Keratinocyte (primary cell): Measurements from ENCODE around the gene ZNF784. TPM values are rescaled to one million over a fixed set of nuclear protein-coding genes. Genes with fewer than 3 reads are reported as not detected.

ENCODE experiments used
- DNase-seq: peaks from one replicate; pipeline ENCODE4 v3.0.0-alpha.2; 2011; ENCODE audit warnings: low read depth, missing footprints, low spot score
- FAIRE-seq: peaks from 2 replicates; lab custom pipeline; 2011; peaks lifted over from hg19 to GRCh38; lab: Jason Lieb, UNC
- H2AFZ ChIP-seq: 2 replicates; pipeline ENCODE4 v1.6.0; 2012; ENCODE audit warnings: low read length, control low read depth, inconsistent platforms; ENCODE audit not compliant: control insufficient read depth
- H3K27ac ChIP-seq: 2 replicates; pipeline ENCODE4 v1.5.1; 2011; ENCODE audit warnings: low read length; ENCODE audit not compliant: control insufficient read depth, insufficient read depth
- H3K27me3 ChIP-seq: 3 replicates; pipeline ENCODE4 v1.6.0; 2011; ENCODE audit warnings: low read length; ENCODE audit not compliant: control insufficient read depth, insufficient read depth; ENCODE audit errors: extremely low read depth
- H3K36me3 ChIP-seq, 2 experiments: 2 replicates in 1 of 2; 3 replicates in 1 of 2; pipeline ENCODE4 v1.5.1; 2011; ENCODE audit warnings: low read length in 2 of 2, mild to moderate bottlenecking in 1 of 2; ENCODE audit not compliant: control insufficient read depth in 2 of 2, insufficient read depth in 2 of 2; ENCODE audit errors: extremely low read depth in 1 of 2
- H3K4me1 ChIP-seq: 3 replicates; pipeline ENCODE4 v1.5.1; 2011; ENCODE audit warnings: low read length; ENCODE audit not compliant: control insufficient read depth, insufficient read depth; ENCODE audit errors: extremely low read depth
- H3K4me2 ChIP-seq: 3 replicates; pipeline ENCODE4 v1.6.0; 2011; ENCODE audit warnings: low read depth, low read length; ENCODE audit not compliant: control insufficient read depth, insufficient read depth; ENCODE audit errors: extremely low read depth
- H3K4me3 ChIP-seq, 3 experiments: fragments of 200-600 bp in 1 of 3; sonication (generic) in 1 of 3; 2 replicates in 2 of 3; 3 replicates in 1 of 3; pipeline ENCODE4 v1.5.1; 2011 to 2016; ENCODE audit warnings: low read length in 3 of 3, mild to moderate bottlenecking in 3 of 3, control low read depth in 2 of 3, inconsistent platforms in 1 of 3, low read depth in 1 of 3, mixed read lengths in 1 of 3, mixed run types in 1 of 3, moderate library complexity in 1 of 3; ENCODE audit not compliant: control insufficient read depth in 2 of 3, insufficient read depth in 2 of 3; ENCODE audit errors: extremely low read depth in 1 of 3
- H3K79me2 ChIP-seq: 2 replicates; pipeline ENCODE4 v1.6.0; 2012; ENCODE audit warnings: low read length; ENCODE audit not compliant: control insufficient read depth, insufficient read depth
- H3K9ac ChIP-seq: 3 replicates; pipeline ENCODE4 v1.6.0; 2011; ENCODE audit warnings: low read length; ENCODE audit not compliant: control insufficient read depth, insufficient read depth; ENCODE audit errors: extremely low read depth
- H3K9me1 ChIP-seq: 3 replicates; pipeline ENCODE4 v1.6.0; 2011; ENCODE audit warnings: low read length; ENCODE audit not compliant: control insufficient read depth, insufficient read depth; ENCODE audit errors: extremely low read depth
- H3K9me3 ChIP-seq: 2 replicates; pipeline ENCODE4 v1.5.1; 2012; ENCODE audit warnings: low read depth, low read length; ENCODE audit not compliant: control insufficient read depth
- H4K20me1 ChIP-seq: 3 replicates; pipeline ENCODE4 v1.6.0; 2011; ENCODE audit warnings: low read length; ENCODE audit not compliant: control insufficient read depth, insufficient read depth; ENCODE audit errors: extremely low read depth
- CTCF ChIP-seq, 3 experiments: IDR thresholded peaks in 1 of 3; conservative IDR thresholded peaks in 1 of 3; optimal IDR thresholded peaks in 1 of 3; 2 replicates in 2 of 3; 3 replicates in 1 of 3; pipeline versions ENCODE3 to v1.5.1; 2011; ENCODE audit warnings: low read length in 3 of 3, mild to moderate bottlenecking in 3 of 3, moderate library complexity in 2 of 3, control low read depth in 1 of 3, inconsistent platforms in 1 of 3; ENCODE audit not compliant: insufficient read depth in 2 of 3; ENCODE audit errors: extremely low read depth in 1 of 3
- EZH2 ChIP-seq: IDR thresholded peaks from one replicate; pipeline ENCODE4 v1.6.1; 2012; ENCODE audit warnings: inconsistent platforms, mild to moderate bottlenecking, low read length, moderate library complexity
- dilution Hi-C: fragments of 300-500 bp; cut with MboI; formaldehyde crosslinking; loops from one replicate; pipeline ENCODE4 v1.7.0; 2020; ENCODE audit warnings: low sequenced_read_pairs; ENCODE audit not compliant: extremely low pct_ligation_motif_present
- polyA plus RNA-seq, 5 experiments: library from polyadenylated mRNA; depleted of rRNA in 3 of 5; stranded (reverse) in 3 of 5; stranded (forward) in 1 of 5; unstranded in 1 of 5; fragments of >200 nt; gene quantifications; 1 replicate in 1 of 5; 2 replicates in 3 of 5; 3 replicates in 1 of 5; pipeline versions ENCODE4 v1.2.1 to v1.2.3, GENCODE V29; 2011 to 2012; ENCODE audit warnings: missing spikeins in 2 of 5, low read depth in 1 of 5, low replicate concordance in 1 of 5

The ZNF784 gene
- polyA plus RNA-seq, 1 donor (not counting 4 experiments of a cell fraction or from before 2014, with no cell fraction given), result 2.1 TPM

GRCh38 chr19:55619286-55619685 lies 5.1 kb downstream of the ZNF784 start:
- no peak for TF ChIP-seq EZH2
- no peak for TF ChIP-seq CTCF (optimal IDR thresholded peaks at IDR 0.05 in 1 of 3, IDR thresholded peaks at IDR 0.05 in 1 of 3, conservative IDR thresholded peaks at IDR 0.05 in 1 of 3; ENCODE audit: extremely low read depth in 1 of 3, insufficient read depth in 2 of 3, low read length in 3 of 3)
- H3K4me3 ChIP-seq, result no peak overlapping the region
- H3K4me1 ChIP-seq, result peaks cover 7% of the 10 kb centered on the region
- H3K4me2 ChIP-seq, result no peak overlapping the region
- peaks cover 5 to 8% of the 10 kb centered on the region in 2 experiments for H3K36me3 ChIP-seq
- no peaks in the 10 kb centered on the region for H3K27me3 ChIP-seq
- H3K27ac ChIP-seq, result no peak overlapping the region
- H3K79me2 ChIP-seq, result peaks cover 2% of the 10 kb centered on the region
- H4K20me1 ChIP-seq, result peaks cover 3% of the 10 kb centered on the region
- H3K9ac ChIP-seq, result no peak overlapping the region
- dilution Hi-C loops, result no loop called here
- H3K9me1 ChIP-seq, result no peaks in the 10 kb centered on the region
- H2AFZ ChIP-seq, result no peak overlapping the region
- DNase-seq, result no peak
- FAIRE-seq, result no peak
- H3K9me3 ChIP-seq, result no peaks in the 10 kb centered on the region

GRCh38 chr19:55618426-55618825 lies 5.9 kb downstream of the ZNF784 start:
- H3K4me2 ChIP-seq, result no peak overlapping the region
- H4K20me1 ChIP-seq, result peaks cover 3% of the 10 kb centered on the region
- H3K9me3 ChIP-seq, result no peaks in the 10 kb centered on the region
- no peak overlapping the region for H2AFZ ChIP-seq
- H3K9ac ChIP-seq, result no peak overlapping the region
- FAIRE-seq (no peak), DNase-seq (no peak)
- no peak overlapping the region for H3K4me3 ChIP-seq
- peaks cover 2% of the 10 kb centered on the region for H3K79me2 ChIP-seq
- H3K27ac ChIP-seq, result no peak overlapping the region
- dilution Hi-C loops, result no loop called here
- peaks cover 5 to 8% of the 10 kb centered on the region in 2 experiments for H3K36me3 ChIP-seq
- no peaks in the 10 kb centered on the region for H3K27me3 ChIP-seq
- TF ChIP-seq EZH2 (no peak), CTCF (optimal IDR thresholded peaks at IDR 0.05 in 1 of 3, IDR thresholded peaks at IDR 0.05 in 1 of 3, conservative IDR thresholded peaks at IDR 0.05 in 1 of 3; ENCODE audit: extremely low read depth in 1 of 3, insufficient read depth in 2 of 3, low read length in 3 of 3) (no peak)
- H3K9me1 ChIP-seq, result no peaks in the 10 kb centered on the region
- peaks cover 1% of the 10 kb centered on the region for H3K4me1 ChIP-seq
